OCI-LY3 (cell line): ENCODE measurements around the gene KRTAP10-4.
"Not testable (repeated sequence)": the region's sequence is repeated elsewhere in the genome, so short reads cannot be mapped to it uniquely, and the experiment has no call there.

Experiments used
- CTCF ChIP-seq: fragments of 200-600, 300-600 bp; sonication (generic); IDR thresholded peaks from 2 replicates; pipeline ENCODE4 v1.5.1; 2014; ENCODE audit warnings: antibody characterized with exemption, low read length, low read depth
- EZH2phosphoT487 ChIP-seq: fragments of 200-600 bp; shearing (Covaris generic); IDR thresholded peaks from 2 replicates; pipeline ENCODE4 v1.6.1; 2018; ENCODE audit warnings: antibody characterized with exemption, mixed run types, low read depth

- TF ChIP-seq CTCF, EZH2phosphoT487: not testable (repeated sequence)
Measured at GRCh38 chr21:44590897-44591800, 17.6 kb downstream of the KRTAP10-4 start.
